GM18907 (cell line): Measurements from ENCODE around the gene C6.
"Not testable (repeated sequence)": the region's sequence is repeated elsewhere in the genome, so short reads cannot be mapped to it uniquely, and the experiment has no call there.

Source experiments
- ATAC-seq: cut with Tn5 transposase; IDR thresholded peaks from one replicate; pipeline ENCODE4 v1.9.1; 2021; ENCODE audit warnings: mild to moderate bottlenecking, moderate library complexity; ENCODE audit not compliant: unreplicated experiment

C6 gene

GRCh38 chr5:41200506-41200905 lies 12.8 kb downstream of the C6 start:
- ATAC-seq = no peak

GRCh38 chr5:41199660-41200059 lies 13.7 kb downstream of the C6 start:
- ATAC-seq = no peak

- no peak for ATAC-seq
These were observed 17.1 kb downstream of the C6 start for GRCh38 chr5:41196197-41196596.

- ATAC-seq = no peak
These were observed 18.1 kb downstream of the C6 start for GRCh38 chr5:41195228-41195627.

GRCh38 chr5:41194339-41194738 lies 19.0 kb downstream of the C6 start:
- no peak for ATAC-seq

GRCh38 chr5:41193456-41194205 lies 19.7 kb downstream of the C6 start:
- ATAC-seq = no peak

- no peak for ATAC-seq
These were observed 22.1 kb downstream of the C6 start for GRCh38 chr5:41191249-41191648.

GRCh38 chr5:41186143-41186542 lies 27.2 kb downstream of the C6 start:
- no peak for ATAC-seq

GRCh38 chr5:41183331-41183730 lies 30.0 kb downstream of the C6 start:
- ATAC-seq = not testable (repeated sequence)

GRCh38 chr5:41182666-41183065 lies 30.7 kb downstream of the C6 start:
- no peak for ATAC-seq

- no peak for ATAC-seq
These were observed 31.4 kb downstream of the C6 start for GRCh38 chr5:41181691-41182564.

- no peak for ATAC-seq
These were observed 36.4 kb downstream of the C6 start for GRCh38 chr5:41176952-41177351.

GRCh38 chr5:41172012-41172411 lies 41.3 kb downstream of the C6 start:
- no peak for ATAC-seq

GRCh38 chr5:41161271-41161670 lies 52.1 kb downstream of the C6 start:
- ATAC-seq = no peak

- ATAC-seq = no peak
These were observed 55.9 kb downstream of the C6 start for GRCh38 chr5:41157272-41157894.

GRCh38 chr5:41156739-41157138 lies 56.6 kb downstream of the C6 start:
- no peak for ATAC-seq

- no peak for ATAC-seq
These were observed 58.8 kb downstream of the C6 start for GRCh38 chr5:41154491-41154890.

GRCh38 chr5:41151564-41151963 lies 61.8 kb downstream of the C6 start:
- ATAC-seq = no peak

- ATAC-seq = no peak
These were observed 64.9 kb downstream of the C6 start for GRCh38 chr5:41148448-41148847.

GRCh38 chr5:41145306-41145705 lies 68.0 kb downstream of the C6 start:
- no peak for ATAC-seq

GRCh38 chr5:41143131-41143901 lies 70.0 kb downstream of the C6 start:
- ATAC-seq = no peak
